Nasal cavity respiratory epithelium epithelial cell of viscerocranial mucosa (primary cell): Measurements from ENCODE around the gene ACSM2A. TPM values are rescaled to one million over a fixed set of nuclear protein-coding genes. Genes with fewer than 3 reads are reported as not detected.

ENCODE experiments used
- total RNA-seq: library from RNA; depleted of rRNA; stranded (reverse); fragments of >200 nt; gene quantifications from 2 replicates; pipeline ENCODE4 v1.2.3, GENCODE V29; 2014

Gene ACSM2A, protein sequence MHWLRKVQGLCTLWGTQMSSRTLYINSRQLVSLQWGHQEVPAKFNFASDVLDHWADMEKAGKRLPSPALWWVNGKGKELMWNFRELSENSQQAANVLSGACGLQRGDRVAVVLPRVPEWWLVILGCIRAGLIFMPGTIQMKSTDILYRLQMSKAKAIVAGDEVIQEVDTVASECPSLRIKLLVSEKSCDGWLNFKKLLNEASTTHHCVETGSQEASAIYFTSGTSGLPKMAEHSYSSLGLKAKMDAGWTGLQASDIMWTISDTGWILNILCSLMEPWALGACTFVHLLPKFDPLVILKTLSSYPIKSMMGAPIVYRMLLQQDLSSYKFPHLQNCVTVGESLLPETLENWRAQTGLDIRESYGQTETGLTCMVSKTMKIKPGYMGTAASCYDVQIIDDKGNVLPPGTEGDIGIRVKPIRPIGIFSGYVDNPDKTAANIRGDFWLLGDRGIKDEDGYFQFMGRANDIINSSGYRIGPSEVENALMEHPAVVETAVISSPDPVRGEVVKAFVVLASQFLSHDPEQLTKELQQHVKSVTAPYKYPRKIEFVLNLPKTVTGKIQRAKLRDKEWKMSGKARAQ
- not detected in 2 replicates for total RNA-seq

DNA sequence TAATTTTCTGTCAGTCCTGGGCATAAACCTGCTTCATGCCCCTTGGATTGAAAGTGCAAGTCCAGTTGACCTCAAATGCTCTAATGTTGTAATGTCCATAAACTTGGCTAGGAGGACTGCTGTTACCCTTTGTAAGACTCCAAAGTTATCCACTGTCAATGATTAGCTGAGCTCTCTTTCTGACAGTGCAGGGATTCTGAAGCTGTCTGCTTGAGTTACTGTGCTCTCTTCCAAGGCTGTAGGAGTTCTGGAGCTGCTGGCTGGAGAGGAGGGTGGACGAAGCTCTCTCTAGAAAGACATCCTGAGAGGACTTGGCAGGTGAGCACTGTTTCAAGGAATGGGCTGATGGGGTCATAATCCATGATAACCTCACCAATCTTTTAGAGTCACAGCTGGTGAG is at the start of gene ACSM2A:
ACSM2A (plus strand) TSS at position 158 of the 400 bp plus-strand sequence. CDS start 8,594 bp downstream, outside the sequence.

DNA sequence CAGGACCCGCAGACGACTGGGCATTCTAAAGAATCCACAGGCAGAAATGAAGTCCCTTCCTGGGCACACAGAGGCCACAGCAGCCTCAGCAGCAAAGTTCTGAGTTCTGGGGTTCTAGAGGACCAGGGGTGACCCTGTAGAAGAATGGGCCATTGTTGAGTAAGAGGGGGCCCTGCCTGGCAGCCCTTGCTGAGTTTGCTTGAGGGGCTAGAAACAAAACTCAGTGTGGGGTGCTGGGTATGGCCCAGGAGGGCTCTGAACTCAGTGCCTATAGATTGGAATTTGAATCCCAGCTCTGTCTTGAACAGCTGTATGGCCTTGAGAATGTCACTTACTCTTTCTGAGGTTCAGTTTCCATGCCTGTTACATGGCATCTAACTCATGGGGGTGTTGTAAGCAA is 46.7 kb upstream of the ACSM2A start, which contains the start of gene PDILT:
PDILT (minus strand) TSS at position 101 of the 400 bp plus-strand sequence. CDS start 5,437 bp downstream, outside the sequence.

DNA sequence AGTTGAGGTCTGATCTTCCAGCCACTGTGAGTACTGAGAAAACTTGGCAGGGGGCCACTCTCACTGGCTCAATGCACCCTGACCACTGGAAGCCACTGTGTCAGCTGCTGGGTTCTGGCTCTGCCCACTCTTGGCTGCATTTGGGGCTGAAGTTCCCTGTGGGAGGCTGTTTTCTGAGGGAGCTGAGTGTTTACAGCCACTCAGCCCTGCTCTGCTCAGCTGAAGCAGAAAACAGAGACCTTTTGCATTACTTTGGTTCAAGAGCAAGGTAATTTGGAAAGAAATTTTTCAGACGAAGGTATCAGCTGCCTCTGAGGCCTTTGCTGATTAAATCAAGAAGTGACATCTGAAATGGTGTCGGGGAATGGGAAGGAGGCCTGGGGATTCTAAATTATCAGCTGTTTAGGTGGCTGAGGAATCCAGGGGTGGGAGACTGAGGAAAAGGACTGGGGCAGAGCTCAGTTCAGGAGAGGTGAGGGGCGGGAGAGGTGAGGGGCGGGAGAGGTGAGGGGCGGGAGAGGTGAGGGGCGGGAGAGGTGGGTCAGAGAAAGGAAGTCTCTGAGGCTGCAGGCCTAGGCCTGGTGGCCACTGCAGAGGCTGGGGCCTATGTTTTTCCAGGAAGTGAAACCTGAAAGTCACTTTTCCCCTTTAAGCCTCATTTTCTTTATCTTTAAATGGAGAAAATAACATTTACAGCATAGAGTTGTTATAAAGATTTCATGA is 41.8 kb upstream of the ACSM2A start, which contains the start of gene ACSM5:
ACSM5 (plus strand) TSS at position 137 of the 723 bp plus-strand sequence. CDS start 1,951 bp downstream, outside the sequence.

Other genes with a start within 250 kb of the ACSM2A start
- gene GP2, start 124.0 kb upstream of the ACSM2A start, total RNA-seq, result not detected in 2 replicates
- gene UMOD, start 98.8 kb upstream of the ACSM2A start, total RNA-seq, result not detected in 2 replicates
- gene PDILT, start 46.8 kb upstream of the ACSM2A start, total RNA-seq, result not detected in 2 replicates
- not detected in 2 replicates for gene ACSM5, start 42.0 kb upstream of the ACSM2A start, total RNA-seq
- not detected in 2 replicates for gene ACSM2B, start 124.8 kb downstream of the ACSM2A start, total RNA-seq
- gene ACSM1, start 246.2 kb downstream of the ACSM2A start, total RNA-seq, result 0.21 TPM in 1 of 2 replicates, not detected in the other